Measurements from ENCODE around the gene INTS11.

INTS11 gene

DNA sequence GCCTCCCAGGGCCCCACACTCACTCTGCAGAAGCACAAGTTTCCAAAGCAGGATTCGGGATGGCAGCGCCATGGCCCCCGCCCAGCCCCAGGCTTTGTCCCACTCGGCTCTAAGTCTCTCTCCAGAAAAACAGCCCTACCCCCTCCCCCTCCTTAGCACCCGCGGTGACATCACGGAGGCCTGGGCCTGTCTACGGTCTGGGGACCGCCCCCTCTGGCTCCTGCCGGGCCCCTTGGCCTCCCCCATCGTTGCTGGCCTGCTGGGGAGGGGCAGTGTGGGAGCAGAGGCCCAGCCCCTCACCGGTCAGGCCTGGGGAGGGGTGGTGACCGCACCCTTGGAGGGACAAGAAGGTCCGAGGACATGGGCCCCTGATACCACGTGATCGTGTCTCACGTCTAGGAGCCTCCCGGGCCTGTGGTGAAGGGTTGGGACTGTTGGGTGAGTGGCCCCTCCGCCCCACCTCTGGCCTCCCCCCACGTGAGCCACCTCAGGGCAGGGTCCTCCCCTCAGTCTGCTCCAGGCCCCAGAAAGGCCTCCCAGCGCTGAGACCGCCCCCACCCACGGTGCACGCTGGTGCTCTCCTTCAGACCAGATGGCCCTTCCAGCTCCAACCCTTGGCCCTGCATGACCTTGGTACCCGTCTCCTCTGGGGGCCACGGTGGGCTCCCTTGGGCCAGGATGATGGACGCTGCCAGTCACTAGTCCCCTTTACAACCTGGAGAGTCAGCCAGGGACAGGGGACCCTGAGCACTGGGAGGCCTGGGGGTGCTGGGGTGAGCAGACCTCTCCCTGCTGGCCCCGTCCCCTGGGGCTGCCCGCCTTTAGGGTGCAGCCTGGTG lies 34.2 kb upstream of the INTS11 start, which contains the start of gene MXRA8:
MXRA8 (minus strand) TSS at position 123 of the 839 bp plus-strand sequence; CDS start at position 72, 51 bp downstream.
- Histone ChIP-seq H3K27me3 (ENCODE audit: control insufficient read depth, low read length) (peaks cover 17% of the 10 kb centered on the region), H3K9me2 (replicated peaks; ENCODE audit: control insufficient read depth, low read length) (no peaks in the 10 kb centered on the region), H3K4me1 (ENCODE audit: control insufficient read depth, low read length) (no peaks in the 10 kb centered on the region), H4K20me1 (ENCODE audit: control insufficient read depth, insufficient read depth, low read depth, low read length) (no peaks in the 10 kb centered on the region), H3K4me3 (ENCODE audit: low read length) (no peak within 1 kb of the TSS), H3K4me2 (ENCODE audit: low read length) (no peak within 1 kb of the TSS), H3K9me3 (ENCODE audit: control insufficient read depth, insufficient read depth, low read length) (no peaks in the 10 kb centered on the region), H3K27ac (ENCODE audit: low read depth, low read length) (no peak within 1 kb of the TSS), H3F3A (ENCODE audit: control insufficient read depth, insufficient read depth) (no peaks in the 10 kb centered on the region), H3K79me2 (ENCODE audit: control insufficient read depth, low read length) (no peaks in the 10 kb centered on the region), H3K36me3 (ENCODE audit: control insufficient read depth, low read length) (no peaks in the 10 kb centered on the region)
- TF ChIP-seq, protein P1, sequence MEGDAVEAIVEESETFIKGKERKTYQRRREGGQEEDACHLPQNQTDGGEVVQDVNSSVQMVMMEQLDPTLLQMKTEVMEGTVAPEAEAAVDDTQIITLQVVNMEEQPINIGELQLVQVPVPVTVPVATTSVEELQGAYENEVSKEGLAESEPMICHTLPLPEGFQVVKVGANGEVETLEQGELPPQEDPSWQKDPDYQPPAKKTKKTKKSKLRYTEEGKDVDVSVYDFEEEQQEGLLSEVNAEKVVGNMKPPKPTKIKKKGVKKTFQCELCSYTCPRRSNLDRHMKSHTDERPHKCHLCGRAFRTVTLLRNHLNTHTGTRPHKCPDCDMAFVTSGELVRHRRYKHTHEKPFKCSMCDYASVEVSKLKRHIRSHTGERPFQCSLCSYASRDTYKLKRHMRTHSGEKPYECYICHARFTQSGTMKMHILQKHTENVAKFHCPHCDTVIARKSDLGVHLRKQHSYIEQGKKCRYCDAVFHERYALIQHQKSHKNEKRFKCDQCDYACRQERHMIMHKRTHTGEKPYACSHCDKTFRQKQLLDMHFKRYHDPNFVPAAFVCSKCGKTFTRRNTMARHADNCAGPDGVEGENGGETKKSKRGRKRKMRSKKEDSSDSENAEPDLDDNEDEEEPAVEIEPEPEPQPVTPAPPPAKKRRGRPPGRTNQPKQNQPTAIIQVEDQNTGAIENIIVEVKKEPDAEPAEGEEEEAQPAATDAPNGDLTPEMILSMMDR (IDR thresholded peaks at IDR 0.05; ENCODE audit: low read depth, low read length, poor library complexity, severe bottlenecking) = no peak
- TF ChIP-seq EZH2phosphoT487 (IDR thresholded peaks at IDR 0.05; ENCODE audit: borderline replicate concordance, low read length) = no peak

- no peaks in the 10 kb centered on the region for H3F3A ChIP-seq (ENCODE audit: control insufficient read depth, insufficient read depth)
- no peaks in the 10 kb centered on the region for H3K9me2 ChIP-seq (replicated peaks; ENCODE audit: control insufficient read depth, low read length)
- no peaks in the 10 kb centered on the region for H3K79me2 ChIP-seq (ENCODE audit: control insufficient read depth, low read length)
- no peak overlapping the region for H3K4me3 ChIP-seq (ENCODE audit: low read length)
- no peak for TF ChIP-seq EZH2phosphoT487 (IDR thresholded peaks at IDR 0.05; ENCODE audit: borderline replicate concordance, low read length)
- TF ChIP-seq, protein P1 (IDR thresholded peaks at IDR 0.05; ENCODE audit: low read depth, low read length, poor library complexity, severe bottlenecking) = no peak
- H4K20me1 ChIP-seq (ENCODE audit: control insufficient read depth, insufficient read depth, low read depth, low read length) = no peaks in the 10 kb centered on the region
- no peaks in the 10 kb centered on the region for H3K9me3 ChIP-seq (ENCODE audit: control insufficient read depth, insufficient read depth, low read length)
- no peaks in the 10 kb centered on the region for H3K36me3 ChIP-seq (ENCODE audit: control insufficient read depth, low read length)
- H3K4me1 ChIP-seq (ENCODE audit: control insufficient read depth, low read length) = no peaks in the 10 kb centered on the region
- H3K27me3 ChIP-seq (ENCODE audit: control insufficient read depth, low read length) = peaks cover 24% of the 10 kb centered on the region
- no peak overlapping the region for H3K27ac ChIP-seq (ENCODE audit: low read depth, low read length)
- H3K4me2 ChIP-seq (ENCODE audit: low read length) = no peak overlapping the region
Measured at GRCh38 chr1:1357871-1358432, 33.5 kb upstream of the INTS11 start.

DNA sequence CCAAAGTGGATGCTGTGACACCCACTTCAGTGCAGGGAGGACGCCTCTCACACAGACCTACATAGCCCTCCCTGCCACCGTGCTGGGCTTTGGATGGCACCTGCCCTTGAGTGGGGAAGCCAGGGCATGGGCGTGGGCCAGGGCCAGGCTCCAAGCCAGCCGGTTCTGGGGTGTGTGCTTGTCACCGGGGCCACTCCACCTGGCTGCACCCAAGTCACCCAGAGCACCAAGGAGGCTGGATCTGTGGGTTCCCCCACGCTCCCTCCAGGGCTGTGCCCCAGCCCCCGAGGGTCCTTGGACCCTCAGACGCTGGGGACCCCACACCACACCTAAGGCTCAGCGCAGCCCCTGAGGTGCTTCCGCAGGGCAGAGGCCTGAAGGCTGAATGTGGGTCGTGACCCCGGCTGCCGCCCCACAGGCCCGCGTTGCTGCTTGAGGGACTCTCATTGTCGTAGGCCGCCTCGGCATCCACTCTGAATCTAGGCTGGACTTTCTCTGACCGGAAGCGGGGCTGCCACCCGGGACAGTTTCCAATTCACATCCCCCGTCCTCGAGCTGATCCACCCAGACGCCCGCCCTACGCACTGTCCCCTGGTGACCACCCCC lies 32.4 kb upstream of the INTS11 start:
- Histone ChIP-seq H3K9me3 (ENCODE audit: control insufficient read depth, insufficient read depth, low read length) (no peaks in the 10 kb centered on the region), H3F3A (ENCODE audit: control insufficient read depth, insufficient read depth) (no peaks in the 10 kb centered on the region), H3K4me3 (ENCODE audit: low read length) (no peak overlapping the region), H3K4me2 (ENCODE audit: low read length) (no peak overlapping the region), H3K9me2 (replicated peaks; ENCODE audit: control insufficient read depth, low read length) (no peaks in the 10 kb centered on the region), H4K20me1 (ENCODE audit: control insufficient read depth, insufficient read depth, low read depth, low read length) (no peaks in the 10 kb centered on the region), H3K79me2 (ENCODE audit: control insufficient read depth, low read length) (no peaks in the 10 kb centered on the region), H3K4me1 (ENCODE audit: control insufficient read depth, low read length) (no peaks in the 10 kb centered on the region), H3K27ac (ENCODE audit: low read depth, low read length) (no peak overlapping the region), H3K36me3 (ENCODE audit: control insufficient read depth, low read length) (no peaks in the 10 kb centered on the region), H3K27me3 (ENCODE audit: control insufficient read depth, low read length) (peaks cover 26% of the 10 kb centered on the region)
- TF ChIP-seq EZH2phosphoT487 (IDR thresholded peaks at IDR 0.05; ENCODE audit: borderline replicate concordance, low read length) = no peak
- TF ChIP-seq, protein P1 (IDR thresholded peaks at IDR 0.05; ENCODE audit: low read depth, low read length, poor library complexity, severe bottlenecking) = no peak
